ENCODE data around the gene ZBTB8A.
"Not testable (repeated sequence)": the region's sequence is repeated elsewhere in the genome, so short reads cannot be mapped to it uniquely, and the experiment has no call there.

ZBTB8A gene

GRCh38 chr1:32622806-32623681 is 83.8 kb downstream of the ZBTB8A start:
- no peak for DNase-seq

- DNase-seq, result no peak
Observed at GRCh38 chr1:32623775-32624174, 84.5 kb downstream of the ZBTB8A start.

- DNase-seq, result no peak
Observed at GRCh38 chr1:32626176-32626575, 86.9 kb downstream of the ZBTB8A start.

GRCh38 chr1:32627596-32628162 is 88.5 kb downstream of the ZBTB8A start:
- peak; percentile 21 for DNase-seq

GRCh38 chr1:32630173-32630572 is 90.9 kb downstream of the ZBTB8A start:
- DNase-seq, result not testable (repeated sequence)

- no peak for DNase-seq
Observed at GRCh38 chr1:32632829-32633228, 93.6 kb downstream of the ZBTB8A start.

- no peak for DNase-seq
Observed at GRCh38 chr1:32635508-32636277, 96.5 kb downstream of the ZBTB8A start.

- no peak for DNase-seq
Observed at GRCh38 chr1:32636914-32637645, 97.9 kb downstream of the ZBTB8A start.

- no peak for DNase-seq
Observed at GRCh38 chr1:32639489-32640075, 100.4 kb downstream of the ZBTB8A start.

- not testable (repeated sequence) for DNase-seq
Observed at GRCh38 chr1:32642292-32642827, 103.1 kb downstream of the ZBTB8A start.

GRCh38 chr1:32644426-32644825 is 105.2 kb downstream of the ZBTB8A start:
- no peak for DNase-seq

- no peak for DNase-seq
Observed at GRCh38 chr1:32647308-32648134, 108.3 kb downstream of the ZBTB8A start.

GRCh38 chr1:32650248-32650751 is 111.1 kb downstream of the ZBTB8A start, which contains the start of gene ZBTB8OS:
ZBTB8OS (minus strand) TSS chr1:32650550; CDS start chr1:32650529, 21 bp downstream.
- DNase-seq, result peak; percentile 78

- DNase-seq, result peak; percentile 97
Observed at GRCh38 chr1:32650752-32651460, 111.7 kb downstream of the ZBTB8A start, which contains the start of gene RBBP4. RBBP4 (plus strand) TSS chr1:32651208; CDS start chr1:32651307, 99 bp downstream.

GRCh38 chr1:32651461-32652073 is 112.3 kb downstream of the ZBTB8A start:
- DNase-seq, result peak; percentile 67

- DNase-seq, result no peak
Observed at GRCh38 chr1:32652244-32652962, 113.2 kb downstream of the ZBTB8A start.

Measured in NK-92 treated with Interleukin-12 subunit alpha and Interleukin-12 subunit beta, amount 100 ng/mL, for 24 hours (cell line).